ENCODE results near the gene RTKN.
A peak's percentile ranks its signal among the peaks of the same experiment; 100 is the strongest.
"Not testable (repeated sequence)": the region's sequence is repeated elsewhere in the genome, so short reads cannot be mapped to it uniquely, and the experiment has no call there.

RTKN gene

GRCh38 chr2:74436848-74437695 lies 4.7 kb downstream of the RTKN start:
- no peak for DNase-seq (ENCODE audit: low spot score)

DNA sequence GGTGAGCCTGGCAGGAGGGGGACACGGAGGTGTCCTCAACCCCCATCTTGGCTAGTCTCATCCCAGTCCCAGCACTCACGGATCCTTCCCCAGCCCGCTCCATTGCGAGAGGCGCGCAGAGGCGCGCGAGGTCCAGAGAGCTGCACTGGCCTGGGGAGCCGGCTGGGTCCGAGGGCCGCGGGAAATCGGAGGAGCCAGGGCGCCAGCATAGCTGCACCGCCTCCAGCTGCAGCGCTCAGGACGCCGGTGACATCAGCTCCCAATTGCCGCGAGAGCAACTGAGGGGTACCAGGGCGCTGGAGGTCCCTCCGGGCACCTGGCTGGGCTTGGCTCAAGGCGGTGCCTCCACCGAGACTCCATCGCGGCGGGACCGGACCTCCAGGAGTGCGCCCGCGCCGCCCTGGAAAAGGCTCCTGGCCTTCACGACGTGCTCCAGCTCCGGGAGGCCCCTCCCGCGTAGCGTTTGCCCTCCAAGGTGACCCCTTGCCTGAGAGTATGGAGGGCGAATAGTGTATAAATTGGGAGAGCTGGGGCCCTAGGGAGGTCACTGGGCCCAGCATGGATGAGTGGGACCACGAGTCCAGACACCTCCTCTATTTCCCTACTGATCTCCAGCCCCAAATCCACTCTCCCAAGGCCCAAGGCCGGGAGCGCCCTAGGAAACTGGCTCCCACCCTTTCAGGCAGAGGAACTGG lies 5.5 kb downstream of the RTKN start:
- no peak for DNase-seq (ENCODE audit: low spot score)

DNA sequence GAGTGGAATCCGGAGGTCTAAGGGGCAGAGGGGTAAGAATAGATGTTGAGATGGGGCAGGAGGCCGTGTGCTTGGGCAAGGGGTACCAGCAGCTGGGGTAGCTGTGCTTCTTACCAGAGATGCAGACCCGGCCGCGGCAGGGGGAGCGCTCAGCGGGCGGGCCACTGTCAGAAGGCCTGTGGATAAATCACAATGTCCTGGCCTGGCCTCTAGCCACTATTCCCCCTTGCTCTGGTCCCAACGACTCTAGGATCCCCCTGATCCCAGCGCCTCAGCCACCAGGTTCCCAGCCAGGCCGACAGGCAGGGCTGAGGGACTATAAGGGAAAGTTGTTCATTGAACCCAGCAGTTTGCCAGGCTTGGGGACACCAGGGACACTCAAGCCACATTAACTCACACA lies 11.2 kb downstream of the RTKN start:
- no peak for DNase-seq (ENCODE audit: low spot score)

DNA sequence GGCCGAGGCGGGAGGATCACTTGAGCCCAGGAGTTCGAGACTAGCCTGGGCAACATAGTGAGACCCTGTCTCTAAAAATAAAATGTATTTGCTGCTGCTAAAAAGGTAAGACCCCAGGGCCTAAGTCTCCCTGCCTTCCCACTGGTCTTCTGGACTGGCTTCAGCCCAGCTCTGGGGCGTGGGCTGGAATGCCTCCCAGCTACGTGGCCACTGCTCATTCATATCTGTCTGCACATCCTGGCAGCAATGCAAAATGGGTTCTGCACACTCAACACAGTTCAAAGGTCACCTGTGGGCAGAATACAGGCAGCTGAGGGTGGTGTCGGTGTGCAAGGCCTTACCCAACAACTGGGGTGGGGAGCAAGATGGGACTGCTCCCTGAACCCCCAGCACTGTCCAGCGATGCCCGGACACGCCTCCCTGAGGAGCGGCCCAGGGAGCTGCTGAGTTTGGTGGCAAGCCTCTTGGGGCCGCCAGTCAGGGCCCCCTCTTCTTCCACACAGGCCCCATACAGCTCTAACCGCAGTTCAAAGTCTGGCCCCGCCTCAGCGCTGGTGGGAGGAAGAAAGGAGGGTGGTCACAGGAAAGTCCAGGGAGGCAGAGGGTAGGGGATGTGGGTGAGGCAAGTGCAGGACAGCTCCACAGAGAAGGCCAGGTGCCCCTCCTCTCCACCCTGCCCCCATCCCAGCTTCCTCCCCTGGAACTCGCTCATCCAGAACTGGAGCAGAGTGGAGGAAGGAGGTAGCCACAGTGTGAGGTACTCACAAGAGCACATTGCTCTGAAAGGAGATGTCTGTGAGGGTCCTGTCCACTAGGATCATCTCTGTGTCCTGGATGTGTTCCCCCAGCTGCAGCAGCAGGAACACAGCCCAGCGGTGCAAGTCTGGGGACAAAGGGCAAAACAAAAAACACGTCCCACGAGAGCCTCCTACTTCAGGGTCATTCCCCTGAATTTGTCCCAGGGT lies 12.0 kb downstream of the RTKN start:
- DNase-seq (ENCODE audit: low spot score), result no peak

DNA sequence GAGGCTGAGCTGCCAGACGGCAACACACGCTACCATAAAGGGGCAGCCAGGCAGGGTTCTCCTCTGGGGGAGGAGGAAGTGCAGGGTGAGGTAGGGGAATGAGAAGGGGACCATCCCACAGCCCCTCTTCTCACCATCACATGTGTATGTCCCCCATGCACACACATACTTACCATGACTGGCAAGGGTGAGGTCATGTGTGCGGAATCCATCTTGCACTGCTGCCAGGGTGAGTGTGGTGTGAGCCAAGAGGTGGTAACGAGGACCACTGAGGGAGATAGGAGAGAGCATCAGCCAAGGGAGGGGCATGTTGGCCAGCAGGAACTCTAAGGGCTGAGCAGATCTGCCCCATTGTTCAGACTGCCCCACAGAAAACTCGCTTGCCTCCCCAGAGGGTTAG lies 13.1 kb downstream of the RTKN start:
- DNase-seq (ENCODE audit: low spot score), result no peak

DNA sequence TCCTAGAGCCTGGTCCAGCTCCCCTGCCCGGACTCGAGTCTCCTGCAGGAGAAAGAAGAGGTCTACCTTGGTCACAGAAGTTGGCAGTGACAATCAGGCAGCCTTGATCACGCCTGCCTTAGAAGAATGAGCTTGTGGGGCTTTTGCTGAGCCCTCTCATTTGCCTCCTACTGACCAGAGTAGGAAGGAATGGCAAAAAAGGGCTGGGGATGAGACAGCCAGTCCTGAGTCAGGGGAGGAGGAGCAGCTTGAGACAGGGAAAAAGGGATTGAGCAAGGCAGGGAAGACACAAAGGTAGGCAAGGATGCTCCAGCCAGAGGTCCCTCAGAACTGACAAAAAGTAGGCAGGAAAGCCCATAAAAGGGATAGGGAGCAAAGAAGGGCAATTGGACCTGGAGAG lies 14.2 kb downstream of the RTKN start:
- DNase-seq (ENCODE audit: low spot score), result no peak

GRCh38 chr2:74426181-74426758 lies 15.5 kb downstream of the RTKN start:
- no peak for DNase-seq (ENCODE audit: low spot score)

GRCh38 chr2:74425523-74425922 lies 16.2 kb downstream of the RTKN start:
- no peak for DNase-seq (ENCODE audit: low spot score)

DNA sequence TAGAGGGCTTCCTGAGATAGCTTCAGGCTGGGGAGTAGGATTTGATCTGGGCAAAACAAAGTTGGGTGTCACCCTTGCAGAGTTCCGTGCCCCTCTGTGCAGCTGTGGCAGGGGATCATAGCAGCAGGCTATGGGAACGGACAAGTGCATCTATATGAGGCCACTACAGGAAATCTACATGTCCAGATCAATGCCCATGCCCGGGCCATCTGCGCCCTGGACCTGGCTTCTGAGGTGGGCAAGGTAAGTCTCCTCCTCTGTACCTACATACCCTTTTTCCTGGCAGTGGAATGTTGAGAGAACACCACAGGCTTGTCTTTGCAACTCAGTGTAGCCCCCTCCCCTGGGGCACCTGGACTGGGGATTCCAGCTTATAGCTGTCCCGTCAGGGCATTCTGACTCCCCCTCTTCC lies 16.7 kb downstream of the RTKN start:
- DNase-seq (ENCODE audit: low spot score), result no peak

DNA sequence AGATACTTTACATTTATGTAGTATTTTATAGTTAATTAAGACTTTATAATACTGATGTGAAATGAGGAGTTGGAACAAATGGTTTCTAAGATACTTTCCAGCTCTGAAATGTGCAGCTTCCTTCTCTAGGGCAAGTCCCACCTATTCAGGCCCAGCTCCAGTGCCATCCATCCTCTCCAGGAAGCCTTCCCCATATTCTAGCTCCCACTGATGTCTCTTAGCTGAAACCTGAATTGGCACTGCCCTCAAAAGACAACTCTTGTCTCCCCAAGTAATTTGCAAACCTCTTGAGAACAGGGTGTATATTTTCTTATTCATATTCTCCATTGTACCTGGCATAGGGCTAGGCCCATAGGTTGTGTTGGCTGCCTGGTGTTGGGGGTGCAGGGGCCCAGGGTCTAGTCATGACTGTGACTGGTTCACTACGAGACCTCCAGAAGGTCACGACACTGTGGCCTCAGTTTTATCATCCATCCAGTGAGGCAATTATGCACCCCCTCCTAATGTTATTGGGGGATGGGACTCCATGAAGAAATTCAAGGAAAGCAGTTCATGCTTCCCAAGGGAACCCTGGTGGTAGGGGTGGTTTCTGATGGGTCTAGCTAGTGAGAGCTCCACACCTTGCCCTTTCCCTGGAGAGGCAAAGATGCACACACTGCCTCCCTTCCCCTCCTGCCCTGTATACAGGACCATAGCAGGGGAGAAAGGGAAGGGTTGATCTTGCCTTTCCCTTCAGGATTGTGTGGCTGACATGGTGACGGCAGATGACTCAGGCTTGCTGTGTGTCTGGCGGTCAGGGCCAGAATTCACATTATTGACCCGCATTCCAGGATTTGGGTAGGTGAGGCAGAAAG lies 17.4 kb downstream of the RTKN start:
- DNase-seq (ENCODE audit: low spot score), result no peak

DNA sequence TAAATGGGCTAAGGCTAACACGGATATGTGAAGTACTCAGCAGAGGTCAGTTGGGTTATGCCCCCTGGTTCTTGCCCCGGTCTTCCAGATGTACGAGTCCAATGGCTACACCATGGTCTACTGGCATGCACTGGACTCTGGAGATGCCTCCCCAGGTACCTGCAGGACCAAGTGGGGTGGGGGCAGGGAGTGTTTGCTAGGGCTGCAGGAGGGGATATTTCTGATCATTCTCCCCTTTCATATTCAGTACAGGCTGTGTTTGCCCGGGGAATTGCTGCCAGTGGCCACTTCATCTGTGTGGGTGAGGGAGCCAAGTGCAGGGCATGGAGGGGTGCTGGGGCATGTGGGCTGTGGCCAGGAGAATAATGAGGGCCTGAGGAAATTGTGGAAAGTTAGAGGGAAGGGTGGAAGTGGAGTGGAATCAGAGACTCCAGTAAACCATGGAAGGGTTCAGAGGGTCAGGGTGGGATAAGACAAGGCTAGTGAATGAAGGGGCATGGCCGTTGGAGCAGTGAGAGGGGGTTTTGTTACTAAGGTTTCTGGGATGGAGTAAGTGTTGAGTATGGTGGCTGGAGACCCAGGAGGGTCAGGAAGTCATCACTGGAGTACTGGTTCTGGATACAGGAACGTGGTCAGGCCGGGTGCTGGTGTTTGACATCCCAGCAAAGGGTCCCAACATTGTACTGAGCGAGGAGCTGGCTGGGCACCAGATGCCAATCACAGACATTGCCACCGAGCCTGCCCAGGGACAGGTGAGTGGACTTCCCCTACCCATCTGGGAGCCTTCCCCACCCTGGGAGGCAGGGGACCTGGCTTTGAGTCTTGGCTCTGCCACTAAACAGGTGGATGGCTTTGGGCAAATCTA lies 18.3 kb downstream of the RTKN start:
- DNase-seq (ENCODE audit: low spot score), result no peak

DNA sequence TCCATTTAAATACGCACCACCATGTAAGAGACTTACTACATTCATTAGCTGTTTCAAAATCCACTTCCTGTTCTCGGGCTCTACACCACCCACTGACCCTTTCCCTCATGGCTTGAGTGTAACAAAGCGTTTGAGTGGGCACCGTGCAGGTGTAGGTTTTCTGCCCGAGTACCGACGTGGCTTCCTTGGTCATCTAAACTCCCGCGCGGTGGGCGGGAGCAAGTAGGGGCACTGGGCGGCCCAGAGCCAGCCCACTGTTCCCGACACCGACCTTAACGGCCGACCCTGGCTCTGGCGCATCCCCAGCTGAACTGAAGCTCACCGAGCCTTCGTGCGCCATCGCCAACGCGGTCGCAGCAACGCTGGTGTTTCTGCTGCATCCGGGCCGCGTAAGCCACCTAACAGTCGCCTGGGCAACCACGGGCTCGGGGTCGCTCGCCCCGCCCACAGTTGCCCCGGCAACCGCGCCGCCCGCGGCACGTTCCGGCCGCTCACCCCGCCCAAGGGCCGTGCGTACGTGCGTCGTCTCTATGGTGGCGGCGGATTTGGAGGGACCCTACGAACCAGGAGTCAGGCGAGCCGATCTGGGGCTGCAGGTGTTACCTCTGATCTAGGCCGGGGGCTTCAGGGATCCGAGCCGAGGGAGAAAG lies 20.4 kb downstream of the RTKN start, which contains the start of the genes C2orf81 and WDR54:
Gene C2orf81, minus strand, starts transcription at position 399 of the 650 bp plus-strand sequence. Its CDS starts 59 bp downstream, at position 340.
Gene WDR54, plus strand, starts transcription at position 510 of the 650 bp plus-strand sequence. CDS start 424 bp downstream, outside the sequence.
- peak; percentile 92 for DNase-seq (ENCODE audit: low spot score)

GRCh38 chr2:74420443-74421103 lies 21.2 kb downstream of the RTKN start:
- not testable (repeated sequence) for DNase-seq (ENCODE audit: low spot score)

DNA sequence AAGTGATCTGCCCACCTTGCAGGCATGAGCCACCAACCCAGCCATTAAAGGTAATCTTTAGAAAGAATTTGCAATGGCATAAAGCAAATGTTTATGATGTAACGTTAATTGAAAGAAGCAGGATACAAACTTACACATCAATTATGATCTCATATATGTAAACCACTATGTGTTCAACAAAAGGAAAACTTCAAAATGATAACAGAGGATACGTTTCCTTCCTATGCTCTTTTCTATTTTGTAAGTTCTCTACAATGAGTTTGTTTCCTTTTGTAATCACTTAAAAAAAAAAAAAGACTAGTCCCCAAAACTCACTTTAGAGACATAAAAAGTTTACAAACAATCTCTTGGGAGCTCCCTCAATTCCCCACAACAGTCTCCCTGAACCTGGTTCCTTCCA lies 21.7 kb downstream of the RTKN start:
- DNase-seq (ENCODE audit: low spot score), result no peak

- no peak for DNase-seq (ENCODE audit: low spot score)
These were observed 22.4 kb downstream of the RTKN start for GRCh38 chr2:74419345-74419744.

DNA sequence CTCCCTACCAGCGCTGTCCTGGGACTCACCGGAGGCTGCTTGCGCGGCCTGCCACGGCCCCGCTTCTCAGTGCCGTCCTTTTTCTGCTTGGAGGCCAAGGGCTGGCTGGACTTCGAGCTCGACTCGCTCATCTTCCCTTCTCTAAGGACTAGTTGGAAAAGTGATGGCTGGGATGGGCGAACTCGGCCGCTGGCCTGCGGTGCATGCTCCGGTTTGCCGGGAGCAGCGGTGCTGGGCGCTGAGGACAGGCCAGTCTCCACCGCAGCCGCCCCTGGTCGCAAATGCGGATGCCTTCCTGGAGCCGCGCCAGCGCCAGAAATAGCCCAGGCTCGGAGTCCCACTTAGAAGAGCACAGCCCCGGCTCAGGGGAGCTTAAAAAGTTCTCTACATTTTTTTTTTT lies 23.4 kb downstream of the RTKN start:
- DNase-seq (ENCODE audit: low spot score), result no peak

DNA sequence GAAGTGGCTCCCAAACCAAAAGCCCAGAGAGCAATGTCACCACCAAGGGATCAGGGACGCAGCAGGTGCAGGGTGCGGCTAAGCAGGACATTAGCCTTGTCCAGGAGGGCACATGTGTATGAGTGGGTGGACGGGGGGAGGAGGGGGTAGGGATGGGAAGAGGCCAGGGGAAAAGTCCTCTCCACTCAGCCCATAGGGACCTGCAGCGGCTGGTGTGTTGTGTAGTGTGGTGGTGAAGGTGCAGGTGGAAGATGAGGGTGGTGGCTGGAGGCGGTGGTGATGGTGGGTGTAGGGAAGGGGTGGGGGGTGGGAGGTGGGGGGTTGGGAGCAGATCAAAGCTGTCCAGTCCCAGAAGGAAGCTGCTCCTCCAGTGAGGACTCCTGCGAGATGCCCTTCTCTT lies 24.0 kb downstream of the RTKN start:
- no peak for DNase-seq (ENCODE audit: low spot score)

DNA sequence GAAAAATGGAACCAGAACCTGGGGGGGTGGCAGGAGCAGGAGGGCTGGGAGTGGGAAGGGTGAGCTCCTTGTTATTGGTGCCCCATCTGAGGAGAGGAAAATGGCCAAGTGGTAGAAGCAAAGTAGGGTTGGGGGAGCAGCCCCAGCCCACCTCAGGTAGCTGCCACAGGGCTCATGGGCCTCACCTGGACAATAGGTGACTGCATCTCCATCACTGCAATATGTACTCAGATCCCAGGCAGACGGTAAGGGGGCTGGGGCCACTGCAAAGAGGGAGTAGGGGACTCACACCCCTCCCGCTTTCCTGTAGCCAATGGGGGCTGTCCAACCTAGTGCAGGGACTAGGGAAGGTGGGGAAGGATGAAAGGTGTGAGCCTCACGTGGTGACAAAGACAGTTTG lies 24.5 kb downstream of the RTKN start:
- DNase-seq (ENCODE audit: low spot score), result no peak

- DNase-seq (ENCODE audit: low spot score), result no peak
These were observed 25.0 kb downstream of the RTKN start for GRCh38 chr2:74416778-74417177.
